Limb (tissue), 2 donors: Measurements from ENCODE around the gene BCL11A.

Experiments
- DNase-seq, 2 donors: peaks; one replicate each; pipeline ENCODE4 v3.0.0-alpha.2; 2016; ENCODE audit errors: extremely low spot score in 2 of 2

The BCL11A gene

DNA sequence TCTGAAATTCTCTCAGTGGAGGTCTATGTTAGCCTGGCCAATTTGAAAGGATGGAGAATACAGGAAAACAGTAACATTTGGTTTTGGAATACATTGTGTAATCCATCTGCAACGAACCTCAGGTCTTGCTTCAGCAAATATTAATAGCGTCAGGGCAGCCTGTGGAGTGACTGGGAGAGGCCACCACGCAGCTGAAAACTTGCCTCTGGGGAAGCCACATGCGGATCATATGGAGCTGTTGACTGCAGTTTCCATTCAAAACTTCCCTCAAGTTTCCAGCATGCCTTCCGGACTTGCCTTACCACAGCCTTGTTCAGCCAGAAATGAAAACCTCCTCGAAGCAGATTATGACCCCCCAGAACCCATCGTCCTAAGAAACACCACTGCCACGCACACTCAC lies 25.7 kb downstream of the BCL11A start:
- peak in 1 of 2 donors; percentile 32 for DNase-seq

DNA sequence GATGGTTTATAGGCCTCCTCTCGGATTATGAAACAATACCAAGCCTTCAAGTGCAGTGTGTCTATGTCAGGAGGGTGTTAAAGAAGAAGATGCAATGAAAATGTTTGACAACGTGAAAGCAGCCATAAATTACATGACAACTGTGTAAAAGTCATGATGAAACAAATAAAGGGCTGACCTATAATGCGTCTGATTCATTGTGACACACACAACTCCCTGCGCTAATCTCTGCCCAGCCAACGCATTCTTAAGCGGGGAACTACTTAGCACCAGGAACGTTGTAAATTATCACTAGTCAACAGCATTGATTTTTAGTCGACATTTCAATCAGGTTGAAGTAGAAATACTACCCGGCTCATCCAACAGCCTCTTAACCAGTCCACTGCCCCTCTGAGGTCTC lies 26.8 kb downstream of the BCL11A start:
- no peak for DNase-seq

GRCh38 chr2:60525899-60526298 lies 27.6 kb downstream of the BCL11A start:
- DNase-seq, result no peak

DNA sequence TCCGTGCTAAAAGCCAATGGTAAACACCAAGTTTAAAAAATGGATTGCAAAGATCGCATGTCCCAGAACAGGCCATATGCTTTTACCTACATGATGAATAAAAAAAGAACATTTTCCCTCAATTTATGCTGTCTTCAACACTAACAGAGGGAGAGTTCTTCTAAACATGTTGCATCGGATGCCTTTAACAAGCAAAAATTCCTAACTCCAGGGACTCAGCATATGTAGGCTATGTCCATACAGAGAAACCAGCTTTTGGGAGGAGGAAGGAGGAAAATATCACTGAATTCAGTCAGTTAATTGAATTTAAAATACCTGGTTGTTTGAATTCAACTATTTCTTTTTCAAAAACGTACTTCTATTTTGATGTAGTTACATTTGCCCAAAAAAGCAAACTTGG lies 28.6 kb downstream of the BCL11A start:
- DNase-seq, result no peak

DNA sequence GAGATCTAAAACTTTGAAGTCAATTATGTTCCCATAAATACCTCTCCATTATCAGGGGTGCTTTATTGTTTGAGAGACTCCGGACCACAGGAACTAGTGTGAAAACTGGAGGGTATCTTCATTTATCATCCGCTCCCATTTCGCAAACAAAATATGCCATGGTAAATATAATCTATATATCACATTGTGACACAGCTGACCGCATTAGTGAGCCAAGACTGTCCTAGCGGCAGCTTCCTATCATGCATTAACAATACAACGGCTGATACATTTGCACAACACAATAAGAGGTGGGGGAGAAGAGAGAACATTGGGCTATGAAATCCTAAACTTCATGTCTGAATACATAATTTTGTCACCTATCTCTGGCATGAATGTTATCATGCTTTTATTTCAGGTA lies 29.5 kb downstream of the BCL11A start:
- no peak for DNase-seq

DNA sequence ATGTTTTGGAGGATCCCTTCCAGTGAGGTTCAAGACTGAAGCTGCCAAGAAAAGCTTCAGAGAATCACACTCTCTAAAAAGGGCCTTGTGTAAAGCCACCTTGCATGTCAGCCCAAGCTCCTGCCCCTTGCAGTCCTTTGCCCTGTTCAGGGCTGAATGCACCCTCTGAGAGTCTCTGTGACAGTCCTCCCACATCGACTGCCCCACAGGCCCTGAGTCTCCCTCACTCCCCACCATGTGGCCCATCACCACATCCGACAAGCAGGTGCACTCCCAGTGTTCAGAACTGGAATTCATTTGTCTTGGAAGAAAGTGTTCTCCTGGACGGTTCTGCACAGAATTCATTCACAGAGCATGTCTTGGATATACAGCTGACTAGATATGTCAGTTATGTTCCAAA lies 31.0 kb downstream of the BCL11A start:
- DNase-seq, result peak in 1 of 2 donors; percentile 25

DNA sequence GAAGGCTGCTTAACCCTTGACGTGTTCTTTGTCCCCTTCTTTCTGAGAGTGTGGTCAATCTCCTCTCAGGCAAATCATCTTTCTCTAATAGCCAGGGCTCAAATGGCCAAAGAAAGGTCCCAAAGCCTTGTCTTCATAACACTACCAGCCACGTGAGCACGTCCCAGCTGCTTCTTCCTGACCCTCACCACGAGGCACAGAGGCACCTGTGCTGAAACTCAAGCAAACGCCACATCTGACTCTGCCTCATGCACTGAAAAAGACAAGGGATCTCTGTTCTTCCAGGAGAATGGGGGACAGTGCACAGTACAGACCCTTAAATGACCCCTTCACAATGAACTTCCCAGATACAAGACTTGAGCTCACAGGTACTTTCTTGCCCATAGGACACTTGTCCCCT lies 31.8 kb downstream of the BCL11A start:
- DNase-seq, result no peak

DNA sequence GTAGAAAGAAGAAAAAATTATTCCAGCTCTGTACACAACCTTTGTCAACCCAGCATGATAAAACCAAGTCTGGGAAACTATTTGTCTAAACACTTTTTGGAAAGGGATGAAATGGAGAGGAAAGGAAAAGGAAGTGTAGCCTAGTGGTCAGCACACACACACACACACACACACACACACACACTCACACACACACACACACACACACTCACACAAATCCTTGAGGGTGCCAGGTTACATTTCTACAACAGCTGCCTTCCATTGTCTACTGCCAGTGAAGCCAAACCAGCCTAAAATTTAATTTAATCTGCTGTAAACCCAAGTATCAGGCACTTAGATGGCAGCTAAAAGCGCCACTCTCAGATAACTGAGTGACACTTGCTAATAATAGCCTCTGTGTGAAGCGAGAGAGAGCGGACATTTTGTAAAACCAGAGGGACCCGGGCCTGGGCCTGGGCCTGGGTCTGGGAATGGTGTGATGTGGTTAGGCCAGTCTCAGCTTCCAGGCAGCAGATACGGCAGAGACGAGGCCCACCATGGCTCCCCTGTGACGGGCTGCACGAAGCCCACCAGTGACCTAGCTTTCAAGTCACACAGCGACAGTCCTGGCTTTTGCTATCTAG lies 32.4 kb downstream of the BCL11A start:
- no peak for DNase-seq

- DNase-seq, result no peak
Measured at GRCh38 chr2:60520151-60520876, 33.1 kb downstream of the BCL11A start.

DNA sequence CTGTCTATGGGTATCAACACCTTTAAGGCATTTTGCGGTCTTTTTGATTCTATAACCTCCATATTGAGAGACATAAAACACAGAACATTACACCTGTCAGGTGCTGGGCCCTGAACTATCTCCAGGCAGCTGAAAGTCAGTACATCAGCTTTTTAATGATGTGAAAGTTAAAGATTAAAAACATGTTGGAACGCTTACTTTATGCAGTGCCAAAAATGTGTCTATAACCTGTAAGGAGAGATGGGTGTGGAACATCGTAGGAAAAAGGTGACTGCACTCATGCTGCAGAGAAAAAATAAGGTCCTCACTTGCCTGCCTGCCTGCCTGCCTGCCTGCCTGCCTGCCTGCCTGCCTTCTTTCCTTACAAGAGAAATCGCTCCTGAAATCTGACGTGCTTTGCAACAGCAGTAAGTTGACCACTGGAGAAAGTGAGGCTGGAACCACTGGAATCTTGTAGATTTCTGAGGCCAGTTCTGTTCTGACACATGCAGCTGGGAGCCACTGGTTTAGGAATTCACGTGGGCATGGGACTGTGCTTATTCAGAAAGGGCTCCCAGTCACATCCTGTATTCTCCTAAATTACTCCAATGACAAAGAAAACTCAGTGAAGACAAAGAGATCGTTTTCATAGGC lies 34.1 kb downstream of the BCL11A start:
- no peak for DNase-seq

GRCh38 chr2:60518567-60518966 lies 34.9 kb downstream of the BCL11A start:
- DNase-seq, result no peak

- DNase-seq, result no peak
Measured at GRCh38 chr2:60517446-60517845, 36.0 kb downstream of the BCL11A start.

- DNase-seq, result no peak
Measured at GRCh38 chr2:60516826-60517225, 36.6 kb downstream of the BCL11A start.

DNA sequence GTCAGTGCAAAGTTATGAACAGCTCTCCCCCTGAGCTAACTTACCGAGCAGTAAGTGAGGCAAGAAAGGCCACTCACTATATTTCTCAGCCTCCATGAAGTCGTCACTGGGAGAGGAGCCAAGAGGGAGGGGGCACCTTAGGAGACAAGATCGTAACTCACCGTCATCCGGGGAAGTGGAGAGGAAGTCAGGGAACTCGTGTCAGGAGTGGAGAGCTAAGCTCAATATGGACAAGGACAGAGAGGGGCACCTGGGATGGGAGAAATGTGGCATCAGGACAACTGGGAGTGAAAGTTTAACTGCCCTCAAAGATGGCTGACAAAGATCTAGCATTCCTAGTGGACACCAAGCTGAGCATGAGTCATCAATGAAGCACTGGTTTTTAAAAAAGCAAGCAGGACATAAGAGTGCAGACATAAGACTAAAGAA lies 37.1 kb downstream of the BCL11A start:
- DNase-seq, result peak in 1 of 2 donors; percentile 68

- DNase-seq, result no peak
Measured at GRCh38 chr2:60515721-60516226, 37.7 kb downstream of the BCL11A start.

DNA sequence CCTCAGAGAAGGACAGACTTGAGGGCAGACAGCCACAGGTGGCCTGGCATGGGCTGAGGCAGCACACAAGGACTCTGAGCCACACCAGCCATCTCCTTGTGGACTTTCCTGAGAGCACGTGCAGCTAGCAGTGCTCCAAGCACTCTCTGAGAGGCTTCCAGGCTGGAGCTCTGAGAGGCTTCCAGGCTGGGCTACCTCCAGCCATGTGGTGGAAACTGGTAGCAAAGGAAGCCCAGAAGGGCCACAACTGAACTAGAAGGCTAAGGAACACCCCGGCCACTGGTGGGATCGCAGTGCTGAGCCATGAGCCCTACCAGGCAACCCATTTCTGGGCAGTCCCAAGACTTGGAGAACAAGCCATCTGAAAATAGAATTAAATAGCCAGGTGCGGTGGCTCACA lies 39.5 kb downstream of the BCL11A start:
- no peak for DNase-seq

GRCh38 chr2:60513191-60513590 lies 40.3 kb downstream of the BCL11A start:
- DNase-seq, result no peak

- DNase-seq, result no peak
Measured at GRCh38 chr2:60512641-60513040, 40.8 kb downstream of the BCL11A start.

DNA sequence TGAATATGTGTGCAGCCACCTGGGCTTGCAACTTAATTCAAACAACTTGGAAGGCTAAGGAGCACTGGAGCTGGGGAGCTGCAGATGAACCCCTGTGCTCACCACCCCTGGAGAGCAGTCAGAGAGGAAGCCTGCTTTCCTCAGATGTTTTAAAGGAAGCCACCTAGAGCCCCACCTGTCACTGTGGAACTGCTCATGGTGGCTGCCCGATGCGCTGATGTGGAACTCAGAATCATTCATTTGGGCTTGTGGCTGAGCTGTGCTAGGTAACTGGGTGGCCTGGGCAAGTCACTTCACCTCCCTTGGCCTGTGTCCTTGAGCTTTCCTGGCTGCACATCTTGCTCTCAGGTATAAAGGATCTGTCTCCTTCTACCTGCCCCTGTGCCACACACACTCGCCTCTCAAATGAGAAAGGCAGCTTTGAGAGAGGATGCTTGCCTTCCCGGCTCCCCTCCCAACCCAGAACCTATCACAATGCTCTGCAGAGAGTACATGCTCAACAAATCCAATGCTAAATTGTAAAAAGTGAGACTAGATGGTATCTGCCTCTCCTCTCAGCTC lies 41.3 kb downstream of the BCL11A start:
- DNase-seq, result no peak

GRCh38 chr2:60510713-60511112 lies 42.7 kb downstream of the BCL11A start:
- no peak for DNase-seq

DNA sequence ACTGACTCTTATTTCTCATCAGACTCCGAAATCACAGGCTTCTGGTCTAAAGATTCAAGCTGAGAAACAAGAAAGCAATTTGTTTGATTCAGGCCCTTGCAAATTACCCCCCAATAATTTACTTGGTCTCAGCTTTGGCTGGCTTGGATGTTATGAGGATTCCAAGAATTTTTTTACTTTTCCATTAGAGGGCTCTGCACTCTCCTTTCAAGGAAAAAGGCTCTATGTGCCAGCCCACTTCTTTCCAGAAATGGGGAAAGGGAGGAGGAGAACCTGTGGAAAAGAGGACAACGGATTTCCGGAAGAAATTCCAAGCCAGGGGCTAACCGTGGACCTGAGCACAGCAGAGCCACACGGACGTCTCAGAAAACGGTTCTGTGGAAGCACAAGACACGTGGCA lies 44.4 kb downstream of the BCL11A start:
- DNase-seq, result no peak

DNA sequence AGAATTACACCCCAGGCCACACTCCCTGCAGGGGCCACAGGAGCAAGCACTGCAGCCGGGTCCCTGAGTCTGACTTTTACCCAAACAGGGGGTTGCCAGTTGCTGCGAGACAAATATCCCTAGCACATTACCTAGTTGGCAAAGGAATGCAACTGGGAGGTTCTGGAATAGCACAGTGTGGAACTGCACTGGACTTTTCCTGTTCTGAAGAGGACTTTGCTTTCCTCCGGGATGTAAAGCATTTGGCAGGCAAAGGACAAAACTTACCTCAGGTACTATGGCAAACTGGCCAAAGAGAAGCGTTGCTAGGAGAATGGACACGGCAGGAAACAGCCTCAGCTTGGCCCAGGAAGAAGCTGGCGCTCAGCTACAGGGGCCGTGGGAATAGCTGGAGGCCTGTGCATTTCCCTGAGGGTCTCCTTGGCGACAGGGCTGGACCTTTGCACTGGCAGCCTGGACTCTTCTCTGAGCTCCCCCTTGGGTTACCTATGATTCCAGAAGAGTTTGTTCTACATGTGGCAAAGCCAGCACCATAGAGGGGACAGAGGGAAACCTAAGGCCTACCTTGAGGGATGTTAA lies 45.0 kb downstream of the BCL11A start:
- no peak for DNase-seq
